H1 (cell line): Measurements from ENCODE around the gene BRCA1. TPM values are rescaled to one million over a fixed set of nuclear protein-coding genes. Genes with fewer than 3 reads are reported as not detected.
A peak's percentile ranks its signal among the peaks of the same experiment; 100 is the strongest.

Experiments
- CTCF ChIA-PET: fragments of 300-600 bp; sonication (Branson Sonifier 250); formaldehyde crosslinking; loops from one replicate; lab custom pipeline; 2021; ENCODE audit not compliant: partially characterized antibody; lab: Charles Lee
- POLR2A ChIA-PET: fragments of 300-600 bp; sonication (Branson Sonifier 250); formaldehyde crosslinking; loops from one replicate; lab custom pipeline; 2021; ENCODE audit warnings: inconsistent platforms; ENCODE audit not compliant: partially characterized antibody; lab: Charles Lee
- DNase-seq, 2 experiments: peaks; one replicate each; pipeline versions ENCODE4 v3.0.0 to v3.0.0-alpha.2; 2010 to 2022; ENCODE audit warnings: low spot score in 2 of 2, low read depth in 1 of 2, mixed read lengths in 1 of 2
- FAIRE-seq: peaks from 2 replicates; lab custom pipeline; 2011; peaks lifted over from hg19 to GRCh38; lab: Jason Lieb, UNC
- H2AFZ ChIP-seq: 2 replicates; pipeline ENCODE4 v1.8.1; 2012; ENCODE audit warnings: low read length, inconsistent platforms
- H2AK5ac ChIP-seq: 2 replicates; pipeline ENCODE4 v1.6.1; 2013; ENCODE audit warnings: low read depth, low read length
- H2BK120ac ChIP-seq: replicated peaks from 2 replicates; pipeline ENCODE3; 2013; ENCODE audit warnings: low read depth, low read length, inconsistent platforms
- H2BK12ac ChIP-seq: 2 replicates; pipeline ENCODE4 v1.6.1; 2013; ENCODE audit warnings: low read depth, low read length
- H2BK15ac ChIP-seq: 2 replicates; pipeline ENCODE4 v1.6.1; 2013; ENCODE audit warnings: low read length
- H2BK20ac ChIP-seq: 2 replicates; pipeline ENCODE4 v1.6.1; 2013; ENCODE audit warnings: low read length
- H2BK5ac ChIP-seq: 2 replicates; pipeline ENCODE4 v1.6.1; 2013; ENCODE audit warnings: low read depth, low read length
- H3K14ac ChIP-seq: 2 replicates; pipeline ENCODE4 v1.6.1; 2013; ENCODE audit warnings: inconsistent platforms; ENCODE audit not compliant: insufficient read length
- H3K18ac ChIP-seq: 2 replicates; pipeline ENCODE4 v1.6.1; 2013; ENCODE audit warnings: low read length; ENCODE audit errors: extremely low read depth
- H3K23ac ChIP-seq: 2 replicates; pipeline ENCODE4 v1.6.1; 2013; ENCODE audit warnings: inconsistent platforms; ENCODE audit not compliant: insufficient read length
- H3K23me2 ChIP-seq: 2 replicates; pipeline ENCODE4 v1.6.1; 2013; ENCODE audit warnings: low read depth, low read length
- H3K27ac ChIP-seq: 2 replicates; pipeline ENCODE4 v1.6.1; 2011; ENCODE audit warnings: low read depth, low read length, inconsistent platforms
- H3K27me3 ChIP-seq, 4 experiments: replicated peaks in 1 of 4; 1 replicate in 1 of 4; 2 replicates in 3 of 4; pipeline versions ENCODE4 v1.6.1 to v1.8.1; 2011 to 2013; ENCODE audit warnings: low read length in 3 of 4, mild to moderate bottlenecking in 3 of 4, inconsistent platforms in 2 of 4, mixed read lengths in 2 of 4, moderate library complexity in 1 of 4; ENCODE audit not compliant: control insufficient read depth in 3 of 4, insufficient read depth in 3 of 4; ENCODE audit errors: extremely low read depth in 1 of 4
- H3K36me3 ChIP-seq, 4 experiments: 2 replicates each; pipeline versions ENCODE4 v1.6.1 to v1.8.1; 2011 to 2013; ENCODE audit warnings: mild to moderate bottlenecking in 4 of 4, low read length in 3 of 4, moderate library complexity in 2 of 4, control low read depth in 1 of 4, inconsistent platforms in 1 of 4; ENCODE audit not compliant: insufficient read depth in 4 of 4, control insufficient read depth in 2 of 4
- H3K4ac ChIP-seq: replicated peaks from 2 replicates; pipeline ENCODE3; 2013; ENCODE audit warnings: low read length, low read depth, mixed read lengths, inconsistent platforms; ENCODE audit not compliant: insufficient read length
- H3K4me1 ChIP-seq, 4 experiments: replicated peaks in 1 of 4; 1 replicate in 1 of 4; 2 replicates in 3 of 4; pipeline versions ENCODE4 v1.6.1 to v1.8.1; 2011 to 2013; ENCODE audit warnings: low read length in 3 of 4, inconsistent platforms in 2 of 4, mixed read lengths in 1 of 4; ENCODE audit not compliant: insufficient read depth in 4 of 4, control insufficient read depth in 3 of 4
- H3K4me2 ChIP-seq, 2 experiments: 2 replicates each; pipeline versions ENCODE4 v1.6.1 to v1.8.1; 2011 to 2013; ENCODE audit warnings: low read depth in 2 of 2, low read length in 2 of 2, control low read depth in 1 of 2, inconsistent platforms in 1 of 2, mild to moderate bottlenecking in 1 of 2; ENCODE audit not compliant: insufficient read depth in 1 of 2
- H3K4me3 ChIP-seq, 4 experiments: fragments of 200-600, 300-600 bp in 1 of 4; sonication (generic), shearing (Covaris generic), sonication (Bioruptor Twin) in 1 of 4; 2 replicates each; pipeline versions ENCODE4 v1.5.1 to v1.8.1; 2011 to 2016; ENCODE audit warnings: low read length in 4 of 4, low read depth in 3 of 4, control low read depth in 2 of 4, inconsistent platforms in 2 of 4, mild to moderate bottlenecking in 2 of 4, mixed read lengths in 1 of 4, moderate library complexity in 1 of 4; ENCODE audit not compliant: insufficient read depth in 2 of 4; ENCODE audit errors: extremely low read depth in 1 of 4
- H3K56ac ChIP-seq: replicated peaks from 2 replicates; pipeline ENCODE3; 2013; ENCODE audit warnings: low read depth, mild to moderate bottlenecking, mixed read lengths, low read length, inconsistent platforms; ENCODE audit not compliant: insufficient read length
- H3K79me1 ChIP-seq: 2 replicates; pipeline ENCODE4 v1.6.1; 2013; ENCODE audit warnings: low read depth, low read length, control low read depth
- H3K79me2 ChIP-seq, 2 experiments: 2 replicates each; pipeline versions ENCODE4 v1.6.1 to v1.8.1; 2012 to 2013; ENCODE audit warnings: low read length in 2 of 2, mild to moderate bottlenecking in 2 of 2, inconsistent platforms in 1 of 2; ENCODE audit not compliant: insufficient read depth in 2 of 2, control insufficient read depth in 1 of 2
- H3K9ac ChIP-seq, 4 experiments: replicated peaks in 1 of 4; 1 replicate in 1 of 4; 2 replicates in 3 of 4; pipeline versions ENCODE4 v1.6.1 to v1.8.1; 2011 to 2013; ENCODE audit warnings: low read depth in 3 of 4, low read length in 3 of 4, control low read depth in 2 of 4, mild to moderate bottlenecking in 2 of 4, moderate library complexity in 2 of 4, inconsistent platforms in 1 of 4; ENCODE audit errors: extremely low read depth in 1 of 4
- H3K9me3 ChIP-seq, 2 experiments: 2 replicates each; pipeline versions ENCODE4 v1.6.1 to v1.8.1; 2012 to 2013; ENCODE audit warnings: mild to moderate bottlenecking in 2 of 2, moderate library complexity in 2 of 2, control low read depth in 1 of 2, inconsistent platforms in 1 of 2, low read depth in 1 of 2, low read length in 1 of 2, mixed read lengths in 1 of 2; ENCODE audit not compliant: insufficient read depth in 2 of 2
- H4K20me1 ChIP-seq, 2 experiments: replicated peaks in 1 of 2; 2 replicates each; pipeline versions ENCODE3 to v1.8.1; 2011 to 2013; ENCODE audit warnings: inconsistent platforms in 2 of 2, low read length in 2 of 2, mild to moderate bottlenecking in 1 of 2; ENCODE audit not compliant: insufficient read depth in 2 of 2, control insufficient read depth in 1 of 2
- H4K5ac ChIP-seq: 2 replicates; pipeline ENCODE4 v1.6.1; 2013; ENCODE audit warnings: low read length, low read depth, mixed read lengths, inconsistent platforms; ENCODE audit not compliant: insufficient read length
- H4K8ac ChIP-seq: 2 replicates; pipeline ENCODE4 v1.8.0; 2013; ENCODE audit warnings: mild to moderate bottlenecking, moderate library complexity, low read length, inconsistent platforms; ENCODE audit not compliant: insufficient read depth; ENCODE audit errors: extremely low read depth
- H4K91ac ChIP-seq: replicated peaks from 2 replicates; pipeline ENCODE3; 2013; ENCODE audit warnings: low read length, mixed read lengths, inconsistent platforms; ENCODE audit not compliant: insufficient read length
- CBX8 ChIP-seq: fragments of 300-800, 300-1000 bp; sonication (generic); IDR thresholded peaks from 2 replicates; pipeline ENCODE4 v1.7.1; 2016; ENCODE audit warnings: low read depth, low read length, borderline replicate concordance
- GTF2F1 ChIP-seq: IDR thresholded peaks from 2 replicates; pipeline ENCODE4 v1.6.1; 2012; ENCODE audit warnings: low read depth, low read length, improper control_type of control experiment, borderline replicate concordance
- HDAC6 ChIP-seq: IDR thresholded peaks from one replicate; pipeline ENCODE4 v1.7.1; 2012; ENCODE audit warnings: low read depth, mild to moderate bottlenecking, inconsistent platforms, low read length, moderate library complexity
- RAD21 ChIP-seq, 2 experiments: IDR thresholded peaks in 1 of 2; conservative IDR thresholded peaks in 1 of 2; 2 replicates each; pipeline ENCODE4 v1.6.1; 2011; ENCODE audit warnings: low read depth in 2 of 2, low read length in 2 of 2, improper control_type of control experiment in 1 of 2, inconsistent platforms in 1 of 2, mild to moderate bottlenecking in 1 of 2, moderate library complexity in 1 of 2
- RBBP5 ChIP-seq: IDR thresholded peaks from 2 replicates; pipeline ENCODE4 v1.7.1; 2012; ENCODE audit warnings: low read depth, mild to moderate bottlenecking, inconsistent platforms, low read length, moderate library complexity, borderline replicate concordance
- SRF ChIP-seq: IDR thresholded peaks from 2 replicates; pipeline ENCODE4 v1.6.1; 2011; ENCODE audit warnings: mild to moderate bottlenecking, low read depth, low read length, moderate library complexity
- SUZ12 ChIP-seq: fragments of 200-600 bp; sonication (generic); IDR thresholded peaks from 2 replicates; pipeline ENCODE4 v1.6.1; 2012; ENCODE audit warnings: mild to moderate bottlenecking, inconsistent platforms, low read length, moderate library complexity, mixed read lengths
- TCF12 ChIP-seq: IDR thresholded peaks from 2 replicates; pipeline ENCODE4 v1.6.1; 2011; ENCODE audit warnings: low read depth, mild to moderate bottlenecking, low read length
- USF2 ChIP-seq: IDR thresholded peaks from 2 replicates; pipeline ENCODE4 v1.6.1; 2011; ENCODE audit warnings: low read length, improper control_type of control experiment
- WGBS, 2 experiments: shearing (Covaris generic) in 1 of 2; methylation state at CpG; one replicate each; pipeline versions ENCODE4 v1.1.6 to v1.1.7; 2013 to 2015; ENCODE audit warnings: low lambda C conversion rate in 2 of 2, mixed read lengths in 2 of 2, inconsistent platforms in 1 of 2, low coverage in 1 of 2, missing lambda C conversion rate in 1 of 2; ENCODE audit not compliant: insufficient replicate concordance in 2 of 2, insufficient coverage in 1 of 2, insufficient read length in 1 of 2; ENCODE audit errors: extremely low coverage in 1 of 2, missing lambda C conversion rate in 1 of 2; 5-methylcytosine and 5-hydroxymethylcytosine counted together
- polyA plus RNA-seq, 7 experiments: library from polyadenylated mRNA; depleted of rRNA in 3 of 7; stranded (reverse) in 5 of 7; unstranded in 2 of 7; fragments of >200 nt in 5 of 7; fragments of 200-250 nt in 2 of 7; gene quantifications; 1 replicate in 5 of 7; 2 replicates in 1 of 7; 4 replicates in 1 of 7; pipeline versions ENCODE4 v1.2.1 to v1.2.3, GENCODE V29; 2011 to 2013; ENCODE audit warnings: missing spikeins in 2 of 7, mixed read lengths in 2 of 7
- total RNA-seq: library from RNA; stranded (reverse); fragmentation: NEBNext Ultra II Directional; extraction: Animal tissue kit (Norgen Biotek cat#: 25700); gene quantifications from 2 replicates; pipeline ENCODE4 v1.2.1, GENCODE V29; 2021

Gene BRCA1
- total and polyA plus RNA-seq, 2 of the 8 experiments (the other 6 are each of a cell fraction or from before 2014, with no cell fraction given): 30.7 to 39.2 TPM

GRCh38 chr17:43025766-43026537 is 99.2 kb downstream of the BRCA1 start:
- TF ChIP-seq SRF (no peak), RBBP5 (no peak), TCF12 (no peak), RAD21 (IDR thresholded peaks at IDR 0.05 in 1 of 2, conservative IDR thresholded peaks at IDR 0.05 in 1 of 2; ENCODE audit: low read depth in 2 of 2, low read length in 2 of 2) (no peak), USF2 (no peak), CBX8 (no peak), SUZ12 (no peak), HDAC6 (no peak), GTF2F1 (no peak)
- H3K27me3 ChIP-seq: no peaks in the 10 kb centered on the region
- H4K5ac ChIP-seq: no peak overlapping the region

More at GRCh38 chr17:43025766-43026537, 99.2 kb downstream of the BRCA1 start:
- FAIRE-seq (no peak), DNase-seq (no peak)
- Histone ChIP-seq H2BK20ac (no peak overlapping the region), H2BK15ac (no peak overlapping the region), H3K4me2 (peak overlapping the region; percentile 64 to 92), H3K79me2 (peaks cover 0 to 10% of the 10 kb centered on the region in 2 experiments; a peak in 2 of 4 replicates), H4K8ac (no peak overlapping the region), H3K9ac (peak overlapping the region in 1 of 4 experiments; percentile 38; a peak in 1 of 7 replicates), H3K23ac (no peak overlapping the region), H3K36me3 (peaks cover 0 to 22% (median 4%) of the 10 kb centered on the region in 4 experiments; a peak in 2 of 8 replicates), H2BK12ac (no peak overlapping the region), H3K56ac (no peak overlapping the region), H4K91ac (peak overlapping the region; percentile 33), H2BK5ac (no peak overlapping the region), H3K9me3 (no peaks in the 10 kb centered on the region), H2AK5ac (no peak overlapping the region), H3K27ac (no peak overlapping the region), H3K4me1 (peaks cover 13 to 22% (median 15%) of the 10 kb centered on the region in 4 experiments), H3K23me2 (peaks cover 10% of the 10 kb centered on the region; the same call in 1 of the 2 replicates), H3K79me1 (no peaks in the 10 kb centered on the region; the same call in 1 of the 2 replicates), H3K18ac (peak overlapping the region; percentile 90; the same call in 1 of the 2 replicates), H3K14ac (no peak overlapping the region), H3K4ac (no peak overlapping the region), H3K4me3 (peak overlapping the region; percentile 58 to 79 (median 66)), H2AFZ (no peak overlapping the region), H2BK120ac (no peak overlapping the region), H4K20me1 (no peaks in the 10 kb centered on the region)
- POLR2A ChIA-PET: interaction anchor here (0.7 to 10.8 kb wide), 5 partner anchors 9 to 290 kb away, joined by 3 to 61 read pairs (median 4); no protein-coding TSS in a partner anchor
- WGBS, 2 experiments: 74% methylated on average over 13 of the region's 16 CpGs; no CpG with 5 or more reads in 1 of the 2 experiments
- CTCF ChIA-PET: interaction anchor here (0.6 to 1.3 kb wide), 3 partner anchors 17 to 389 kb away, joined by 3 to 4 read pairs (median 3); no protein-coding TSS in a partner anchor
